IMR-90 (cell line): ENCODE results near the gene P2RX3. TPM values are rescaled to one million over a fixed set of nuclear protein-coding genes. Genes with fewer than 3 reads are reported as not detected.

Experiments used
- ATAC-seq: fragments of 200-7000 bp; cut with Tn5 transposase; 2 replicates; pipeline ENCODE4 v1.9.1; 2020; ENCODE audit warnings: low read depth, mild to moderate bottlenecking, moderate library complexity
- BruUV-seq: library from RNA; stranded (reverse); fragments of 400-500 nt; replicated peaks from 2 replicates; lab custom pipeline; 2021; lab: Mats Ljungman, UMichigan
- CTCF ChIA-PET: fragments of 300-600 bp; formaldehyde crosslinking; extraction: SDS; loops from one replicate; lab custom pipeline; 2021; ENCODE audit warnings: antibody characterized with exemption; lab: Yijun Ruan, JAX
- POLR2A ChIA-PET: fragments of 300-600 bp; sonication (Branson Sonifier 250); formaldehyde crosslinking; loops from one replicate; lab custom pipeline; 2022; ENCODE audit warnings: antibody characterized with exemption; ENCODE audit not compliant: unreplicated experiment; lab: Charles Lee
- DNase-seq: peaks from one replicate; pipeline ENCODE4 v3.0.0; 2013
- H2AFZ ChIP-seq: replicated peaks from 2 replicates; pipeline ENCODE3; 2013; ENCODE audit warnings: low read length, mild to moderate bottlenecking; ENCODE audit not compliant: poor library complexity
- H2AK5ac ChIP-seq: 2 replicates; pipeline ENCODE4 v1.6.1; 2013; ENCODE audit warnings: low read depth, low read length, inconsistent platforms
- H2AK9ac ChIP-seq: replicated peaks from 2 replicates; pipeline ENCODE3; 2013; ENCODE audit warnings: mild to moderate bottlenecking, low read depth, low read length, moderate library complexity; ENCODE audit not compliant: poor library complexity
- H2BK120ac ChIP-seq: 2 replicates; pipeline ENCODE4 v1.6.1; 2013; ENCODE audit warnings: low read depth, low read length, inconsistent platforms
- H2BK15ac ChIP-seq: 3 replicates; pipeline ENCODE4 v1.6.1; 2013; ENCODE audit warnings: low read depth, low read length, inconsistent platforms
- H2BK20ac ChIP-seq: 2 replicates; pipeline ENCODE4 v1.6.1; 2013; ENCODE audit warnings: low read depth, mild to moderate bottlenecking, inconsistent platforms, low read length, moderate library complexity
- H2BK5ac ChIP-seq: 2 replicates; pipeline ENCODE4 v1.6.1; 2013; ENCODE audit warnings: mild to moderate bottlenecking, low read depth, low read length, inconsistent platforms; ENCODE audit not compliant: poor library complexity, severe bottlenecking
- H3K14ac ChIP-seq: replicated peaks from 2 replicates; pipeline ENCODE4 v1.6.1; 2013; ENCODE audit warnings: low read depth, low read length, inconsistent platforms
- H3K18ac ChIP-seq: 2 replicates; pipeline ENCODE4 v1.6.1; 2013; ENCODE audit warnings: low read depth, low read length, control low read depth
- H3K23ac ChIP-seq: 2 replicates; pipeline ENCODE4 v1.6.1; 2013; ENCODE audit warnings: low read depth, low read length, inconsistent platforms
- H3K27ac ChIP-seq: 2 replicates; pipeline ENCODE4 v1.5.1; 2013; ENCODE audit warnings: mild to moderate bottlenecking, control low read depth, low read length; ENCODE audit not compliant: insufficient read depth
- H3K27me3 ChIP-seq: 2 replicates; pipeline ENCODE4 v1.6.1; 2013; ENCODE audit warnings: low read length; ENCODE audit not compliant: control insufficient read depth, insufficient read depth
- H3K36me3 ChIP-seq: 2 replicates; pipeline ENCODE4 v1.6.1; 2013; ENCODE audit warnings: low read length, mixed read lengths; ENCODE audit not compliant: control insufficient read depth, insufficient read depth
- H3K4ac ChIP-seq: 2 replicates; pipeline ENCODE4 v1.6.1; 2013; ENCODE audit warnings: low read depth, low read length, inconsistent platforms
- H3K4me1 ChIP-seq: 2 replicates; pipeline ENCODE4 v1.6.1; 2013; ENCODE audit warnings: low read length, mixed read lengths; ENCODE audit not compliant: control insufficient read depth, insufficient read depth
- H3K4me2 ChIP-seq: 2 replicates; pipeline ENCODE4 v1.6.1; 2013; ENCODE audit warnings: low read depth, mild to moderate bottlenecking, control low read depth, low read length, moderate library complexity
- H3K4me3 ChIP-seq: 2 replicates; pipeline ENCODE4 v1.5.1; 2013; ENCODE audit warnings: low read depth, mild to moderate bottlenecking, control low read depth, low read length, moderate library complexity; ENCODE audit not compliant: insufficient read depth
- H3K56ac ChIP-seq: 2 replicates; pipeline ENCODE4 v1.6.1; 2013; ENCODE audit warnings: low read length, inconsistent platforms; ENCODE audit not compliant: insufficient read depth; ENCODE audit errors: extremely low read depth
- H3K79me1 ChIP-seq, 2 experiments: 2 replicates each; pipeline ENCODE4 v1.6.1; 2013; ENCODE audit warnings: low read length in 2 of 2, inconsistent platforms in 1 of 2, low read depth in 1 of 2
- H3K9ac ChIP-seq: 2 replicates; pipeline ENCODE4 v1.6.1; 2013; ENCODE audit warnings: low read depth, low read length, control low read depth
- H3K9me1 ChIP-seq: 2 replicates; pipeline ENCODE4 v1.6.1; 2013; ENCODE audit warnings: low read length, inconsistent platforms; ENCODE audit not compliant: insufficient read depth
- H3K9me3 ChIP-seq: 2 replicates; pipeline ENCODE4 v1.6.1; 2013; ENCODE audit warnings: low read length; ENCODE audit not compliant: control insufficient read depth, insufficient read depth
- H4K20me1 ChIP-seq: 2 replicates; pipeline ENCODE4 v1.6.1; 2013; ENCODE audit warnings: low read length, inconsistent platforms; ENCODE audit not compliant: insufficient read depth
- H4K5ac ChIP-seq: 2 replicates; pipeline ENCODE4 v1.6.1; 2013; ENCODE audit warnings: mild to moderate bottlenecking, low read depth, low read length, control low read depth
- H4K8ac ChIP-seq, 2 experiments: 2 replicates each; pipeline ENCODE4 v1.6.1; 2013; ENCODE audit warnings: low read depth in 2 of 2, low read length in 2 of 2, control low read depth in 1 of 2, inconsistent platforms in 1 of 2
- H4K91ac ChIP-seq: 2 replicates; pipeline ENCODE4 v1.6.1; 2013; ENCODE audit warnings: low read depth, low read length, inconsistent platforms; ENCODE audit not compliant: insufficient read depth
- BHLHE40 ChIP-seq: fragments of 150-350 bp; IDR thresholded peaks from 2 replicates; pipeline ENCODE4 v1.6.1; 2016; ENCODE audit warnings: mild to moderate bottlenecking, low read depth, low read length
- CHD1 ChIP-seq: IDR thresholded peaks from 2 replicates; pipeline ENCODE4 v1.6.1; 2012; ENCODE audit warnings: low read depth, low read length, improper control_type of control experiment
- ELK1 ChIP-seq: fragments of 150-350 bp; IDR thresholded peaks from 2 replicates; pipeline ENCODE4 v1.6.1; 2016; ENCODE audit warnings: low read depth, mild to moderate bottlenecking, low read length, moderate library complexity, borderline replicate concordance
- RFX5 ChIP-seq: IDR thresholded peaks from 2 replicates; pipeline ENCODE4 v1.8.0; 2012; ENCODE audit warnings: low read depth, mild to moderate bottlenecking, low read length, moderate library complexity
- WGBS, 2 experiments: methylation state at CpG; one replicate each; pipeline versions ENCODE4 v1.1.5 to v1.1.7; 2013; ENCODE audit warnings: missing lambda C conversion rate in 2 of 2; ENCODE audit not compliant: insufficient read length in 1 of 2; ENCODE audit errors: extremely low coverage in 2 of 2; 5-methylcytosine and 5-hydroxymethylcytosine counted together
- dilution Hi-C: fragments of 300-500 bp; cut with HindIII; formaldehyde crosslinking; loops from one replicate; pipeline ENCODE4 v1.14.3; 2018; ENCODE audit warnings: low sequenced_read_pairs; ENCODE audit not compliant: unreplicated experiment
- in situ Hi-C: fragments of 300-500 bp; cut with MboI; formaldehyde crosslinking; loops from 3 replicates; pipeline ENCODE4 v1.14.3; 2019; ENCODE audit warnings: low sequenced_read_pairs, inconsistent platforms, mixed read lengths
- intact Hi-C: fragments of 100-400 bp; cut with micrococcal nuclease; formaldehyde crosslinking; loops from 2 replicates; pipeline ENCODE4 v1.10.0; 2022
- polyA plus RNA-seq, 3 experiments: library from polyadenylated mRNA; depleted of rRNA; stranded (reverse); fragments of >200 nt; gene quantifications; 2 replicates each; pipeline ENCODE4 v1.2.3, GENCODE V29; 2012; ENCODE audit warnings: low replicate concordance in 1 of 3
- total RNA-seq: library from RNA; depleted of rRNA; stranded (reverse); fragments of >200 nt; gene quantifications from 2 replicates; pipeline ENCODE4 v1.2.3, GENCODE V29; 2012

Gene P2RX3
- total and polyA plus RNA-seq, 2 of the 4 experiments (the other 2 are of a cell fraction) = not detected

GRCh38 chr11:57408771-57409170, 70.6 kb downstream of the P2RX3 start:
- Histone ChIP-seq H3K27me3 (no peaks in the 10 kb centered on the region), H2BK5ac (no peak overlapping the region), H2BK20ac (no peak overlapping the region), H3K9me3 (no peaks in the 10 kb centered on the region), H2AFZ (no peak overlapping the region), H2BK15ac (no peak overlapping the region), H4K8ac (no peak overlapping the region), H2AK9ac (no peak overlapping the region), H3K79me1 (no peaks in the 10 kb centered on the region), H3K18ac (no peak overlapping the region), H3K27ac (no peak overlapping the region), H3K14ac (no peak overlapping the region), H4K5ac (no peak overlapping the region), H3K23ac (no peak overlapping the region), H3K4me3 (no peak overlapping the region), H4K20me1 (no peaks in the 10 kb centered on the region), H3K4me2 (no peak overlapping the region), H4K91ac (no peak overlapping the region), H2AK5ac (no peak overlapping the region), H3K36me3 (peaks cover 21% of the 10 kb centered on the region), H3K9me1 (no peaks in the 10 kb centered on the region), H2BK120ac (no peak overlapping the region), H3K4ac (no peak overlapping the region), H3K9ac (no peak overlapping the region), H3K56ac (no peak overlapping the region), H3K4me1 (peaks cover 3% of the 10 kb centered on the region; the same call in 1 of the 2 replicates)
- CTCF ChIA-PET = no interaction called here
- dilution Hi-C loops = no loop called here
- no CpG with 5 or more reads among the region's 2 CpGs for WGBS, 2 experiments
- ATAC-seq = no peak
- DNase-seq = no peak
- no TSS peak for BruUV-seq
- intact Hi-C loops = no loop called here
- in situ Hi-C loops = no loop called here
- POLR2A ChIA-PET = no interaction called here
- TF ChIP-seq BHLHE40 (no peak), ELK1 (no peak), RFX5 (no peak), CHD1 (no peak)
